ENCODE data around the gene SLC1A2.
"Not testable (repeated sequence)": the region's sequence is repeated elsewhere in the genome, so short reads cannot be mapped to it uniquely, and the experiment has no call there.

Gene SLC1A2

GRCh38 chr11:35238882-35239281, 180.5 kb downstream of the SLC1A2 start:
- DNase-seq: no peak

GRCh38 chr11:35237860-35238715, 181.3 kb downstream of the SLC1A2 start:
- peak; percentile 40 to 89 (median 73) for DNase-seq

GRCh38 chr11:35237351-35237750, 182.0 kb downstream of the SLC1A2 start:
- peak in 1 of 3 experiments; percentile 69 for DNase-seq

GRCh38 chr11:35236667-35237003, 182.7 kb downstream of the SLC1A2 start:
- no peak for DNase-seq

- DNase-seq: no peak
Observed at GRCh38 chr11:35235936-35236666, 183.3 kb downstream of the SLC1A2 start.

GRCh38 chr11:35235498-35235897, 183.9 kb downstream of the SLC1A2 start:
- no peak for DNase-seq

GRCh38 chr11:35235157-35235468, 184.2 kb downstream of the SLC1A2 start:
- no peak for DNase-seq

- DNase-seq: no peak
Observed at GRCh38 chr11:35234460-35235156, 184.8 kb downstream of the SLC1A2 start.

- no peak for DNase-seq
Observed at GRCh38 chr11:35233518-35233917, 185.8 kb downstream of the SLC1A2 start.

GRCh38 chr11:35232891-35233330, 186.4 kb downstream of the SLC1A2 start:
- DNase-seq: no peak

- no peak for DNase-seq
Observed at GRCh38 chr11:35231076-35231860, 188.1 kb downstream of the SLC1A2 start.

- DNase-seq: no peak
Observed at GRCh38 chr11:35230388-35230787, 189.0 kb downstream of the SLC1A2 start.

GRCh38 chr11:35228328-35228725, 191.0 kb downstream of the SLC1A2 start:
- DNase-seq: no peak

- DNase-seq: no peak
Observed at GRCh38 chr11:35227576-35228327, 191.6 kb downstream of the SLC1A2 start.

GRCh38 chr11:35226756-35227155, 192.6 kb downstream of the SLC1A2 start:
- DNase-seq: not testable (repeated sequence)

- DNase-seq: no peak
Observed at GRCh38 chr11:35225946-35226520, 193.3 kb downstream of the SLC1A2 start.

- DNase-seq: peak in 1 of 3 experiments; percentile 5
Observed at GRCh38 chr11:35223991-35224390, 195.4 kb downstream of the SLC1A2 start.

- DNase-seq: peak in 2 of 3 experiments; percentile 78 to 97
Observed at GRCh38 chr11:35223371-35223796, 196.0 kb downstream of the SLC1A2 start.

- DNase-seq: no peak
Observed at GRCh38 chr11:35218956-35219355, 200.4 kb downstream of the SLC1A2 start.

GRCh38 chr11:35216962-35217678, 202.2 kb downstream of the SLC1A2 start:
- peak; percentile 18 to 61 (median 38) for DNase-seq

GRCh38 chr11:35215945-35216344, 203.4 kb downstream of the SLC1A2 start:
- DNase-seq: peak in 1 of 3 experiments; percentile 9

Measured in NCI-H1417 (cell line).